Trophoblast cell (in vitro differentiated cells and primary cell): ENCODE measurements around the gene GMPPA.

Experiments used
- DNase-seq, 2 donors: peaks; one replicate each; pipeline ENCODE4 v3.0.0-alpha.2; 2016
- H2AFZ ChIP-seq: 2 replicates; pipeline ENCODE4 v1.6.1; 2013; ENCODE audit warnings: low read length, moderate library complexity, mild to moderate bottlenecking; ENCODE audit not compliant: insufficient read depth, poor library complexity
- H2AK5ac ChIP-seq: 2 replicates; pipeline ENCODE4 v1.6.1; 2013; ENCODE audit warnings: mild to moderate bottlenecking, low read length
- H2BK120ac ChIP-seq: 2 replicates; pipeline ENCODE4 v1.6.1; 2013; ENCODE audit warnings: low read length, mild to moderate bottlenecking, moderate library complexity; ENCODE audit not compliant: insufficient read depth, poor library complexity
- H2BK12ac ChIP-seq: 2 replicates; pipeline ENCODE4 v1.6.1; 2013; ENCODE audit warnings: mild to moderate bottlenecking, low read length, moderate library complexity
- H2BK5ac ChIP-seq: 2 replicates; pipeline ENCODE4 v1.6.1; 2013; ENCODE audit warnings: low read length, low read depth, moderate library complexity, mild to moderate bottlenecking; ENCODE audit not compliant: poor library complexity
- H3K14ac ChIP-seq: 2 replicates; pipeline ENCODE4 v1.6.1; 2013; ENCODE audit warnings: mild to moderate bottlenecking, low read length
- H3K18ac ChIP-seq: 2 replicates; pipeline ENCODE4 v1.6.1; 2013; ENCODE audit warnings: mild to moderate bottlenecking, low read length
- H3K23ac ChIP-seq: 2 replicates; pipeline ENCODE4 v1.6.1; 2013; ENCODE audit warnings: low read length
- H3K27ac ChIP-seq: 2 replicates; pipeline ENCODE4 v1.5.1; 2013; ENCODE audit warnings: low read depth, mild to moderate bottlenecking, inconsistent platforms, low read length, moderate library complexity
- H3K27me3 ChIP-seq: 2 replicates; pipeline ENCODE4 v1.6.1; 2013; ENCODE audit warnings: inconsistent platforms, mild to moderate bottlenecking, low read length, moderate library complexity; ENCODE audit not compliant: insufficient read depth
- H3K36me3 ChIP-seq, 2 experiments: 1 replicate in 1 of 2; 2 replicates in 1 of 2; pipeline ENCODE4 v1.6.1; 2013; ENCODE audit warnings: low read length in 2 of 2, mild to moderate bottlenecking in 2 of 2, moderate library complexity in 1 of 2; ENCODE audit not compliant: insufficient read depth in 2 of 2, control insufficient read depth in 1 of 2
- H3K4ac ChIP-seq: 2 replicates; pipeline ENCODE4 v1.6.1; 2013; ENCODE audit warnings: low read depth, mild to moderate bottlenecking, low read length, moderate library complexity
- H3K4me1 ChIP-seq, 2 experiments: 1 replicate in 1 of 2; 2 replicates in 1 of 2; pipeline ENCODE4 v1.6.1; 2013; ENCODE audit warnings: low read length in 2 of 2, mild to moderate bottlenecking in 2 of 2, moderate library complexity in 1 of 2; ENCODE audit not compliant: insufficient read depth in 2 of 2, control insufficient read depth in 1 of 2
- H3K4me2 ChIP-seq: 2 replicates; pipeline ENCODE4 v1.6.1; 2013; ENCODE audit warnings: inconsistent platforms, mild to moderate bottlenecking, low read length, moderate library complexity
- H3K4me3 ChIP-seq: 2 replicates; pipeline ENCODE4 v1.5.1; 2013; ENCODE audit warnings: mild to moderate bottlenecking, low read depth, low read length, inconsistent platforms
- H3K79me1 ChIP-seq: one replicate; pipeline ENCODE4 v1.6.1; 2013; ENCODE audit warnings: low read length
- H3K79me2 ChIP-seq: 2 replicates; pipeline ENCODE4 v1.6.1; 2013; ENCODE audit warnings: low read length, mild to moderate bottlenecking; ENCODE audit not compliant: control insufficient read depth, insufficient read depth, poor library complexity
- H3K9ac ChIP-seq: 2 replicates; pipeline ENCODE4 v1.6.1; 2013; ENCODE audit warnings: mild to moderate bottlenecking, low read length
- H3K9me3 ChIP-seq: 2 replicates; pipeline ENCODE4 v1.6.1; 2013; ENCODE audit warnings: low read depth, mild to moderate bottlenecking, control low read depth, inconsistent platforms, low read length; ENCODE audit not compliant: insufficient read depth
- H4K12ac ChIP-seq: 2 replicates; pipeline ENCODE4 v1.6.1; 2013; ENCODE audit warnings: low read depth, mild to moderate bottlenecking, low read length, moderate library complexity
- H4K8ac ChIP-seq: 2 replicates; pipeline ENCODE4 v1.6.1; 2013; ENCODE audit warnings: low read depth, mild to moderate bottlenecking, low read length, moderate library complexity
- H4K91ac ChIP-seq: one replicate; pipeline ENCODE4 v1.6.1; 2013; ENCODE audit warnings: low read depth, mild to moderate bottlenecking, low read length, moderate library complexity
- WGBS: extraction: QIAGEN DNeasy Blood & Tissue Kit; methylation state at CpG from one replicate; pipeline ENCODE4 v1.1.7; 2013; ENCODE audit warnings: missing lambda C conversion rate; ENCODE audit not compliant: insufficient read length, insufficient coverage; ENCODE audit errors: extremely low coverage; 5-methylcytosine and 5-hydroxymethylcytosine counted together

GMPPA gene

DNA sequence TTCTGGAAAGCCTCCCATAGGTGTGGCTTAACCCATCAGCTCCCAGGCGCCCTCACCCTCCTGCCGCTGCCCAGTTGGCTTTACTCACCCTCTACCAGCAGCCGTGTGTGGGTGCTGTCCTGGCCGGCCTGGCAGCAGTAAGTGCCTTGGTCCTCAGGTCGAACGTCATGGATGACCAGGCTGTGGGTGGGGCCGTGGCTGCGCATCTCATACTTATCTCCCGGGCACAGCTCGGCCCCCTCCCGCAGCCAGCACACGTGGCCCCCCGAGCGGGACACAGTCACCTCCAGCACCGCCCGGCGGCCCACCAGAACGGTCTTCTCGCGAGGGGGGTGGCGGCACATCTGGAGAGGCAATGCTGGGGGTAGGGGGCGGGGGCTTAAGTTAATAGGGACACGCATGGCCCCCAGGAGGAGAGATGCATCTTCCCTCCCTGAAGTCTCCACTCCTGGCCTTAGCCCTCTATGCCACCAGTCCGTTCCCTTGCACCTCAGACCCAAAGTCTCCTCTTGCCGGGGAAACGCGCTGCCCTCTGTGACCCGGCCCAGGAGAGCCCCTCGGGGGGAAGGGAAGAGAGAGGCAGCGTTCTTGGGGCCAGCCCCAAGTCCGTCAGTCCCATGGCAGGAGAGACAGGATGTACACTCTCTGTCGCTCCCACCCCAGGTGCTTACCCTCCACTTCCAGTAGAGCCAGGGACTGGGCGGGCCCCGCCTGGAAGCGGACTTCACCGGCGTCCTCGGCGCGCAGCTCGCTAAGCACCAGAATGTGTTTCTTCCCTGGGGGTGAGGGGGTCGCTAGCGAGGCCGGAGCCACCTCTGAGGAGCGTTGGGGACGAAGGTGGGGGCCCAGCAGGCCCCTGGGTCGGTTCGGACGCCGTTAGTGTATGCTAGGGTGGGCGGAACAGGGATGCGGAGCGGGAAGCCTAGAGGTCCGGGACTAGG, 53.0 kb downstream of the GMPPA start:
- Histone ChIP-seq H2BK5ac (no peak overlapping the region), H3K4me2 (peak overlapping the region; percentile 99), H3K23ac (no peak overlapping the region), H3K27ac (no peak overlapping the region), H2BK12ac (no peak overlapping the region), H2AFZ (peak overlapping the region; percentile 8), H2BK120ac (no peak overlapping the region), H3K14ac (no peak overlapping the region), H4K91ac (peak overlapping the region; percentile 30), H3K4me3 (peak overlapping the region; percentile 54), H3K4me1 (peaks cover 12 to 13% of the 10 kb centered on the region in 2 experiments), H3K27me3 (no peaks in the 10 kb centered on the region), H4K8ac (peak overlapping the region; percentile 4), H2AK5ac (no peak overlapping the region), H3K36me3 (peaks cover 15 to 21% of the 10 kb centered on the region in 2 experiments), H3K4ac (no peak overlapping the region), H3K18ac (peak overlapping the region; percentile 6), H3K79me1 (peaks cover 2% of the 10 kb centered on the region), H3K9me3 (no peaks in the 10 kb centered on the region), H4K12ac (no peak overlapping the region), H3K79me2 (no peaks in the 10 kb centered on the region), H3K9ac (no peak overlapping the region)
- no CpG with 5 or more reads among the region's 54 CpGs for WGBS
- peak in 1 of 2 donors; percentile 24 for DNase-seq

DNA sequence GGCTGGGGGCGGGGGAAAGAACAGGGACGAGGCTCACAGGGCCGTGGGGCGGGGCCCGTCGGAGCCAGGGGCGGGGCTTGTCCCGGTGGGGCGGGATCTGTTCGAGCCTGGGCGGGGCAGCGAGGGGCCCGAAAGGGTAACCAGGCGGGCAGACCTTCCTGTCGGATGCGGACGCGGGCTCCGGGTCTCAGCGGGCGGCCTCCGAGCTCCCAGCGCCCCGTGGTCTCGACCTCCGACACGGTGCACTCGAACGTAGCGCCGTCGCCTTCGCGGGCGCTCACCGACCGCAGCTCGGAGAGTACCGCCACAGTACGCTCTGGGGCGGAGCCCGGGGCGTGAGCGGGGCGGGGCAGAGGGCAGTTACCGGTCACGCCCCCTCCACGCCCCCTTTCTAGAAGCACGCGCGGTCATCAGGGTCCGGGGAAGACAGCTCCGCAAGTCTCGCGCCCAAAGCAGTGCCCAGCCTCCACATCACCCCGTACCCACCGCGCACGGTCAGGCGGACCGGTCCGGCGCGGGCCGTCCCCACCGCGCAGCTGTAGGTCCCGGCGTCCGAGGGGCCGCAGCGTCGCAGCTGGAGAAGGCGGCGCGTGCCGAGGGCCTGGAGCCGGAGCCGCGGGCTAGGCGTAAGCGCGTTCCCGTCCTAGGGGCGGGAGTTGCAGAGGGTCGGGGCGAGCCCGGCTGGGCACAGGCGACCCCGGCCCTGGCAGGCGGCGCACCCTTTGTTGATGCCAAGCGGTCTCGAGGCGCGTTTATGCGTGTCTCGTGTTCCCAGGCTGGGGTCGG, 53.9 kb downstream of the GMPPA start:
- no peaks in the 10 kb centered on the region for H3K27me3 ChIP-seq
- peaks cover 2% of the 10 kb centered on the region for H3K79me1 ChIP-seq
- no peaks in the 10 kb centered on the region for H3K79me2 ChIP-seq
- no peak overlapping the region for H3K9ac ChIP-seq
- peak overlapping the region; percentile 99 for H3K4me2 ChIP-seq
- H3K18ac ChIP-seq: peak overlapping the region; percentile 26
- no peak overlapping the region for H2BK5ac ChIP-seq
- no peak overlapping the region for H2AK5ac ChIP-seq
- WGBS: no CpG with 5 or more reads among the region's 99 CpGs
- peak overlapping the region; percentile 79 for H3K4me3 ChIP-seq
- H2BK12ac ChIP-seq: no peak overlapping the region
- peaks cover 22 to 27% of the 10 kb centered on the region in 2 experiments for H3K36me3 ChIP-seq
- DNase-seq: peak; percentile 85 to 90
- no peaks in the 10 kb centered on the region for H3K9me3 ChIP-seq
- peak overlapping the region; percentile 72 for H2AFZ ChIP-seq
- peak overlapping the region; percentile 66 for H4K8ac ChIP-seq
- no peak overlapping the region for H3K27ac ChIP-seq
- H3K23ac ChIP-seq: no peak overlapping the region
- peak overlapping the region; percentile 29 for H2BK120ac ChIP-seq
- H3K14ac ChIP-seq: peak overlapping the region; percentile 25
- H4K91ac ChIP-seq: peak overlapping the region; percentile 59
- peak overlapping the region; percentile 22 for H4K12ac ChIP-seq
- no peak overlapping the region for H3K4ac ChIP-seq
- peaks cover 12 to 13% of the 10 kb centered on the region in 2 experiments for H3K4me1 ChIP-seq

DNA sequence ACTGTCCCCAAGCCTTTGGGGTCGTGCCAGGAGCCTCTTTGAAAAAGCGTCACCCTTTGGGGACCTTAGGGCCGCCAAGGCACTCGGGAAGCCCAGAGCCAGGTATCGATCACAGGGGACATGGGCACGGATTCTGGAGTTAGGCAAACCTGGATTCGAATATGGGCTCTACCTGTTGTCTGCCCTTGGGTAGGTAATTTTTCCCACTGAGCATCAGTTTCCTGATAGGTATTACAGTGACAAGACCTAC, 54.4 kb downstream of the GMPPA start:
- no peak for DNase-seq
- H3K18ac ChIP-seq: no peak overlapping the region
- H3K4me1 ChIP-seq: peaks cover 12 to 13% of the 10 kb centered on the region in 2 experiments
- H3K23ac ChIP-seq: no peak overlapping the region
- no peak overlapping the region for H3K4ac ChIP-seq
- no peak overlapping the region for H2BK5ac ChIP-seq
- H2AK5ac ChIP-seq: no peak overlapping the region
- H3K9ac ChIP-seq: no peak overlapping the region
- H4K12ac ChIP-seq: no peak overlapping the region
- H3K36me3 ChIP-seq: peaks cover 27 to 33% of the 10 kb centered on the region in 2 experiments
- no peaks in the 10 kb centered on the region for H3K27me3 ChIP-seq
- no peak overlapping the region for H2BK120ac ChIP-seq
- peaks cover 2% of the 10 kb centered on the region for H3K79me1 ChIP-seq
- H2AFZ ChIP-seq: peak overlapping the region; percentile 72
- H3K14ac ChIP-seq: no peak overlapping the region
- H4K91ac ChIP-seq: no peak overlapping the region
- no peak overlapping the region for H3K4me3 ChIP-seq
- no peak overlapping the region for H4K8ac ChIP-seq
- no peak overlapping the region for H3K27ac ChIP-seq
- no peaks in the 10 kb centered on the region for H3K9me3 ChIP-seq
- WGBS: no CpG with 5 or more reads among the region's 7 CpGs
- no peaks in the 10 kb centered on the region for H3K79me2 ChIP-seq
- peak overlapping the region; percentile 99 for H3K4me2 ChIP-seq
- no peak overlapping the region for H2BK12ac ChIP-seq

DNA sequence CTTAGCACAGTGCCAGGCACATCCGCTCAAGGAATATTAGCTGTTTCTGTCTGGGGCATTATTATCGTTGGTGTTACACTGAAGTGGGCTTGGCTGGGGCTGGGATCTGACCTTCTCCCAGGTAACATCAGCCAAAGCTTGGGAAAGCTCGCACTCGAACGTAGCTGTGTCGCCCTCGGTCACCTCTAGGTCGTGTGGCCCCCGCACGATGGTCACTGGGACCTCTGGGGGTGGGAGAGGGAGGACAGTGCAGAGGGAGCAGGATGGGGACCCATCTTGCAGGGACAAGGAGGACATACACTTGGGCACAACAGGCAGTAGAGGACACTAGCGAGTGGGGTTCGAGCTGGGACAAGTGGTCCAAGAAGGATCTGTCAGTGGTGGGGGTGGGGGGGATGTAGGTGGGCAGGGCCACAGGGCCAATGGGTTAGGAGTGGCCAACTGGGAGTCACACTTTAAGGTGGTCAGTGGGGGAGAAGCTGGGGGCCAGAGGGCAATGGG, 54.8 kb downstream of the GMPPA start:
- Histone ChIP-seq H4K12ac (no peak overlapping the region), H3K9ac (no peak overlapping the region), H3K79me1 (peaks cover 2% of the 10 kb centered on the region), H2BK5ac (no peak overlapping the region), H3K27me3 (no peaks in the 10 kb centered on the region), H3K18ac (no peak overlapping the region), H3K4me3 (no peak overlapping the region), H3K79me2 (no peaks in the 10 kb centered on the region), H2BK12ac (no peak overlapping the region), H3K23ac (no peak overlapping the region), H3K4me1 (peaks cover 12 to 13% of the 10 kb centered on the region in 2 experiments), H3K4ac (no peak overlapping the region), H3K14ac (no peak overlapping the region), H2AK5ac (no peak overlapping the region), H2BK120ac (no peak overlapping the region), H4K8ac (no peak overlapping the region), H3K36me3 (peaks cover 32 to 37% of the 10 kb centered on the region in 2 experiments), H3K9me3 (no peaks in the 10 kb centered on the region), H2AFZ (no peak overlapping the region), H3K4me2 (no peak overlapping the region), H4K91ac (no peak overlapping the region), H3K27ac (no peak overlapping the region)
- WGBS: no CpG with 5 or more reads among the region's 12 CpGs
- no peak for DNase-seq
